ENCODE measurements around the gene CEP20. TPM values are rescaled to one million over a fixed set of nuclear protein-coding genes. Genes with fewer than 3 reads are reported as not detected.

Gene CEP20
- total RNA-seq, 1 experiment from 2014 or later: 36.9 TPM

GRCh38 chr16:15879255-15879811 lies 9.1 kb downstream of the CEP20 start:
- no peaks in the 10 kb centered on the region for H3K23me2 ChIP-seq (ENCODE audit: insufficient read length, low read depth, low read length, poor library complexity, severe bottlenecking)
- WGBS (ENCODE audit: extremely low coverage, insufficient read length, low lambda C conversion rate): no CpG with 5 or more reads among the region's 2 CpGs
- no peaks in the 10 kb centered on the region for H3K27me3 ChIP-seq (ENCODE audit: insufficient read depth, low read length)
- H3K9me3 ChIP-seq (ENCODE audit: control insufficient read depth, low read depth, low read length): no peaks in the 10 kb centered on the region
- H3K27ac ChIP-seq (ENCODE audit: insufficient read length, low read depth, low read length): no peak overlapping the region
- no peak overlapping the region for H4K5ac ChIP-seq (ENCODE audit: insufficient read length, low read depth, low read length)
- Mint-ChIP-seq H3K27me3 (ENCODE audit: low read depth) (no peaks in the 10 kb centered on the region), H3K4me3 (no peak overlapping the region), H3K4me1 (peaks cover 0 to 2% of the 10 kb centered on the region in 2 experiments; a peak in 1 of 4 replicates), H3K27ac (peak overlapping the region in 2 of 3 experiments; percentile 31 to 51; a peak in 5 of 7 replicates), H3K36me3 (ENCODE audit: insufficient read depth in 1 of 3, low read depth in 3 of 3) (peaks cover 16 to 64% (median 55%) of the 10 kb centered on the region in 3 experiments; a peak in 6 of 7 replicates), H3K9me3 (no peaks in the 10 kb centered on the region)
- H3K23ac ChIP-seq (ENCODE audit: insufficient read length, low read depth, low read length): no peak overlapping the region
- H4K8ac ChIP-seq (replicated peaks; ENCODE audit: insufficient read length, low read depth, low read length): no peak overlapping the region
- no peak overlapping the region for H2AFZ ChIP-seq (ENCODE audit: low read length)
- no peak overlapping the region for H2BK20ac ChIP-seq (ENCODE audit: low read depth, low read length, poor library complexity, severe bottlenecking)
- H2BK120ac ChIP-seq (ENCODE audit: low read depth, low read length, poor library complexity, severe bottlenecking): no peak overlapping the region
- H3K56ac ChIP-seq (ENCODE audit: insufficient read length, low read depth, low read length): no peak overlapping the region
- H3K4ac ChIP-seq (ENCODE audit: low read depth, low read length): no peak overlapping the region
- H3K18ac ChIP-seq (ENCODE audit: insufficient read length, low read depth, low read length): no peak overlapping the region
- H3T11ph ChIP-seq (ENCODE audit: low read length): no peak overlapping the region
- H2BK15ac ChIP-seq (ENCODE audit: low read depth, low read length): no peak overlapping the region
- no peak for TF ChIP-seq CTCF (conservative IDR thresholded peaks at IDR 0.05)
- H2BK5ac ChIP-seq (ENCODE audit: insufficient read length, low read length): no peak overlapping the region
- H3K79me1 ChIP-seq (ENCODE audit: insufficient read depth, low read depth, low read length, poor library complexity, severe bottlenecking): no peaks in the 10 kb centered on the region
- H2AK5ac ChIP-seq (ENCODE audit: insufficient read length, low read length): no peak overlapping the region
- no peak overlapping the region for H2BK12ac ChIP-seq (ENCODE audit: insufficient read length, low read depth, low read length)
- H4K20me1 ChIP-seq (ENCODE audit: control insufficient read depth, insufficient read depth, insufficient read length): no peaks in the 10 kb centered on the region
- H4K91ac ChIP-seq (ENCODE audit: insufficient read length, low read depth, low read length): no peak overlapping the region
- H3K4me2 ChIP-seq (ENCODE audit: insufficient read depth, insufficient read length, low read length): no peak overlapping the region
- no peaks in the 10 kb centered on the region for H3K4me1 ChIP-seq (ENCODE audit: insufficient read depth, low read length)
- H3K14ac ChIP-seq (ENCODE audit: insufficient read depth, low read length): no peak overlapping the region
- DNase-seq: no peak
- no peaks in the 10 kb centered on the region for H3K79me2 ChIP-seq (ENCODE audit: insufficient read depth, low read length)
- no peak overlapping the region for H3K9ac ChIP-seq (ENCODE audit: extremely low read depth, insufficient read length, low read length)
